ENCODE data around the gene CEP83. TPM values are rescaled to one million over a fixed set of nuclear protein-coding genes. Genes with fewer than 3 reads are reported as not detected.

CEP83 gene
- total and polyA plus RNA-seq, 2 experiments from 2014 or later = 5.8 to 6.9 TPM

DNA sequence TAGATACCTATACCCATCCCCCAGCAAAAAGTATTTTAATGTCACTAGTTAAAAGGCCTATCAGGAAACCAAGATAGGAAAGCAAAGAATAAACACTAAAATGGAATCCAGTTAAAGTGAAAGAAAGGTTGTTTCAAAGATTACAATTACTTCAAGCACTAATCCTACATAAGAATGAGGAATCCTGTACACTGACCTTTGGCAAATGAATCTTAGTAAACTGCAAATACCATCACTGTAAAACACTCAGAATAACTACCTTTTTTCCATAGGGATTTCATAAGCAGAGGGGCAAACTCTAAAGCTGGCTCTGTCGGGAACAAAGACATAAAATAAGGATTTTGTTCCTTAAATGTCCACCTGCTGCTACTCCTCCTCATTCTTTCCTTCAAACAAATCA, 25.9 kb downstream of the CEP83 start:
- no peak for TF ChIP-seq EZH2 (IDR thresholded peaks at IDR 0.05; ENCODE audit: insufficient read depth, poor library complexity, severe bottlenecking)
- TF ChIP-seq EZH2phosphoT487 (IDR thresholded peaks at IDR 0.05; ENCODE audit: insufficient read depth, low read depth) = no peak
- DNase-seq = no peak
- H3K4me2 ChIP-seq (ENCODE audit: unreplicated experiment) = no peak overlapping the region
- no peaks in the 10 kb centered on the region for H3K4me1 ChIP-seq (ENCODE audit: insufficient read depth)
- WGBS, 2 experiments (ENCODE audit: low coverage in 1 of 2, low lambda C conversion rate in 2 of 2, missing lambda C conversion rate in 2 of 2) = 45 to 52% methylated on average over 1 of the region's 1 CpG
- H3K9me3 ChIP-seq (ENCODE audit: low read depth) = no peaks in the 10 kb centered on the region
- H3K9me2 ChIP-seq (ENCODE audit: insufficient read depth) = no peaks in the 10 kb centered on the region
- no peak overlapping the region for H3K27ac ChIP-seq
- H2AFZ ChIP-seq = no peak overlapping the region
- H3K9ac ChIP-seq = no peak overlapping the region
- peaks cover 61% of the 10 kb centered on the region for H3K79me2 ChIP-seq (ENCODE audit: insufficient read depth)
- no peaks in the 10 kb centered on the region for H3K27me3 ChIP-seq (replicated peaks; ENCODE audit: insufficient read depth)
- peaks cover 2% of the 10 kb centered on the region; the same call in 1 of the 2 replicates for H3F3A ChIP-seq (ENCODE audit: insufficient read depth)
- no peaks in the 10 kb centered on the region for H3K36me3 ChIP-seq (ENCODE audit: low read depth)
- in situ Hi-C loops (cut with MboI) = loop anchor here (10.0 kb wide), 1 partner anchor 289 kb away; the partner anchor contains the start of gene PLXNC1
- H4K20me1 ChIP-seq (ENCODE audit: insufficient read depth) = 0 out of 2 replicates have a peak, but pooled peaks cover 2% of the 10 kb centered on the region
- no peak overlapping the region for H3K4me3 ChIP-seq

GRCh38 chr12:94430304-94430703, 29.4 kb downstream of the CEP83 start:
- in situ Hi-C loops (cut with MboI) = loop anchor here (10.0 kb wide), 1 partner anchor 286 kb away; the partner anchor contains the start of gene PLXNC1
- Histone ChIP-seq H3K27me3 (replicated peaks; ENCODE audit: insufficient read depth) (no peaks in the 10 kb centered on the region), H3K27ac (no peak overlapping the region), H3K9ac (no peak overlapping the region), H3K4me2 (ENCODE audit: unreplicated experiment) (no peak overlapping the region), H3K9me3 (ENCODE audit: low read depth) (no peaks in the 10 kb centered on the region), H3K79me2 (ENCODE audit: insufficient read depth) (peaks cover 38% of the 10 kb centered on the region), H2AFZ (no peak overlapping the region), H3F3A (ENCODE audit: insufficient read depth) (peaks cover 26% of the 10 kb centered on the region), H3K36me3 (ENCODE audit: low read depth) (no peaks in the 10 kb centered on the region), H3K4me3 (no peak overlapping the region), H4K20me1 (ENCODE audit: insufficient read depth) (no peaks in the 10 kb centered on the region), H3K9me2 (ENCODE audit: insufficient read depth) (no peaks in the 10 kb centered on the region), H3K4me1 (ENCODE audit: insufficient read depth) (peaks cover 16% of the 10 kb centered on the region)
- no peak for DNase-seq
- TF ChIP-seq EZH2phosphoT487 (IDR thresholded peaks at IDR 0.05; ENCODE audit: insufficient read depth, low read depth) (no peak), EZH2 (IDR thresholded peaks at IDR 0.05; ENCODE audit: insufficient read depth, poor library complexity, severe bottlenecking) (no peak)

- H3K9me2 ChIP-seq (ENCODE audit: insufficient read depth) = no peaks in the 10 kb centered on the region
- in situ Hi-C loops (cut with MboI) = loop anchor here (10.0 kb wide), 1 partner anchor 285 kb away; the partner anchor contains the start of gene PLXNC1
- H3K36me3 ChIP-seq (ENCODE audit: low read depth) = no peaks in the 10 kb centered on the region
- peaks cover 32% of the 10 kb centered on the region for H3K79me2 ChIP-seq (ENCODE audit: insufficient read depth)
- no peaks in the 10 kb centered on the region for H3K27me3 ChIP-seq (replicated peaks; ENCODE audit: insufficient read depth)
- no peak for DNase-seq
- no peak overlapping the region for H3K4me2 ChIP-seq (ENCODE audit: unreplicated experiment)
- H3K9ac ChIP-seq = no peak overlapping the region
- H3K4me1 ChIP-seq (ENCODE audit: insufficient read depth) = peaks cover 16% of the 10 kb centered on the region
- TF ChIP-seq EZH2 (IDR thresholded peaks at IDR 0.05; ENCODE audit: insufficient read depth, poor library complexity, severe bottlenecking) = no peak
- no peak for TF ChIP-seq EZH2phosphoT487 (IDR thresholded peaks at IDR 0.05; ENCODE audit: insufficient read depth, low read depth)
- H4K20me1 ChIP-seq (ENCODE audit: insufficient read depth) = no peaks in the 10 kb centered on the region
- peaks cover 26% of the 10 kb centered on the region for H3F3A ChIP-seq (ENCODE audit: insufficient read depth)
- H3K9me3 ChIP-seq (ENCODE audit: low read depth) = no peaks in the 10 kb centered on the region
- no peak overlapping the region for H2AFZ ChIP-seq
- no peak overlapping the region for H3K4me3 ChIP-seq
- no peak overlapping the region for H3K27ac ChIP-seq
Observed at GRCh38 chr12:94429633-94430032, 30.0 kb downstream of the CEP83 start.

GRCh38 chr12:94429191-94429590, 30.5 kb downstream of the CEP83 start:
- peaks cover 16% of the 10 kb centered on the region for H3K4me1 ChIP-seq (ENCODE audit: insufficient read depth)
- no peak overlapping the region for H2AFZ ChIP-seq
- no peaks in the 10 kb centered on the region for H3K36me3 ChIP-seq (ENCODE audit: low read depth)
- H4K20me1 ChIP-seq (ENCODE audit: insufficient read depth) = no peaks in the 10 kb centered on the region
- no peak overlapping the region for H3K9ac ChIP-seq
- peaks cover 32% of the 10 kb centered on the region for H3K79me2 ChIP-seq (ENCODE audit: insufficient read depth)
- H3K4me3 ChIP-seq = no peak overlapping the region
- peaks cover 26% of the 10 kb centered on the region for H3F3A ChIP-seq (ENCODE audit: insufficient read depth)
- no peaks in the 10 kb centered on the region for H3K9me3 ChIP-seq (ENCODE audit: low read depth)
- H3K27ac ChIP-seq = no peak overlapping the region
- TF ChIP-seq EZH2phosphoT487 (IDR thresholded peaks at IDR 0.05; ENCODE audit: insufficient read depth, low read depth) (no peak), EZH2 (IDR thresholded peaks at IDR 0.05; ENCODE audit: insufficient read depth, poor library complexity, severe bottlenecking) (no peak)
- H3K9me2 ChIP-seq (ENCODE audit: insufficient read depth) = no peaks in the 10 kb centered on the region
- no peaks in the 10 kb centered on the region for H3K27me3 ChIP-seq (replicated peaks; ENCODE audit: insufficient read depth)
- in situ Hi-C loops (cut with MboI) = no loop called here
- 93 to 98% methylated on average over 2 of the region's 2 CpGs for WGBS, 2 experiments (ENCODE audit: low coverage in 1 of 2, low lambda C conversion rate in 2 of 2, missing lambda C conversion rate in 2 of 2)
- H3K4me2 ChIP-seq (ENCODE audit: unreplicated experiment) = no peak overlapping the region
- no peak for DNase-seq
